H9 (cell line): ENCODE results near the gene GFM1. TPM values are rescaled to one million over a fixed set of nuclear protein-coding genes. Genes with fewer than 3 reads are reported as not detected.

Experiments used
- DNase-seq: peaks from one replicate; pipeline ENCODE4 v3.0.0-alpha.2; 2017
- H2AFZ ChIP-seq: one replicate; pipeline ENCODE4 v1.6.1; 2013; ENCODE audit warnings: mild to moderate bottlenecking, low read length, control low read depth, moderate library complexity
- H2AK5ac ChIP-seq: 2 replicates; pipeline ENCODE4 v1.6.1; 2013; ENCODE audit warnings: low read length, control low read depth, mixed read lengths; ENCODE audit not compliant: insufficient read length
- H2BK120ac ChIP-seq: one replicate; pipeline ENCODE4 v1.6.1; 2013; ENCODE audit warnings: low read depth, mild to moderate bottlenecking, low read length, control low read depth, inconsistent platforms; ENCODE audit not compliant: poor library complexity, severe bottlenecking
- H2BK12ac ChIP-seq: 2 replicates; pipeline ENCODE4 v1.6.1; 2013; ENCODE audit warnings: low read length, control low read depth, mixed read lengths, low read depth; ENCODE audit not compliant: insufficient read length
- H2BK15ac ChIP-seq: 2 replicates; pipeline ENCODE4 v1.6.1; 2013; ENCODE audit warnings: low read depth, low read length, control low read depth
- H2BK20ac ChIP-seq: one replicate; pipeline ENCODE4 v1.6.1; 2013; ENCODE audit warnings: low read depth, mild to moderate bottlenecking, low read length, control low read depth, inconsistent platforms; ENCODE audit not compliant: poor library complexity, severe bottlenecking
- H2BK5ac ChIP-seq: 2 replicates; pipeline ENCODE4 v1.6.1; 2013; ENCODE audit warnings: low read length, control low read depth, mixed read lengths; ENCODE audit not compliant: insufficient read length
- H3K14ac ChIP-seq: 2 replicates; pipeline ENCODE4 v1.6.1; 2013; ENCODE audit warnings: low read length, control low read depth; ENCODE audit not compliant: insufficient read depth
- H3K18ac ChIP-seq: 2 replicates; pipeline ENCODE4 v1.6.1; 2013; ENCODE audit warnings: low read depth, mild to moderate bottlenecking, mixed read lengths, low read length, control low read depth; ENCODE audit not compliant: insufficient read length
- H3K23ac ChIP-seq: 2 replicates; pipeline ENCODE4 v1.6.1; 2013; ENCODE audit warnings: low read length, control low read depth, mixed read lengths, low read depth; ENCODE audit not compliant: insufficient read length
- H3K23me2 ChIP-seq: 2 replicates; pipeline ENCODE4 v1.6.1; 2013; ENCODE audit warnings: low read depth, mild to moderate bottlenecking, mixed read lengths, low read length, control low read depth; ENCODE audit not compliant: insufficient read length, poor library complexity, severe bottlenecking
- H3K27ac ChIP-seq: 2 replicates; pipeline ENCODE4 v1.5.1; 2013; ENCODE audit warnings: low read length, control low read depth, mixed read lengths, low read depth; ENCODE audit not compliant: insufficient read length
- H3K27me3 ChIP-seq: 2 replicates; pipeline ENCODE4 v1.6.1; 2013; ENCODE audit warnings: low read length, control low read depth, inconsistent platforms; ENCODE audit not compliant: insufficient read depth
- H3K4ac ChIP-seq: 2 replicates; pipeline ENCODE4 v1.6.1; 2013; ENCODE audit warnings: low read depth, mild to moderate bottlenecking, control low read depth, inconsistent platforms, low read length, moderate library complexity
- H3K4me1 ChIP-seq: 2 replicates; pipeline ENCODE4 v1.6.1; 2013; ENCODE audit warnings: low read length, control low read depth, inconsistent platforms; ENCODE audit not compliant: insufficient read depth
- H3K4me2 ChIP-seq: 2 replicates; pipeline ENCODE4 v1.6.1; 2013; ENCODE audit warnings: low read length, control low read depth, mixed read lengths; ENCODE audit not compliant: insufficient read length, insufficient read depth
- H3K56ac ChIP-seq: 2 replicates; pipeline ENCODE4 v1.6.1; 2013; ENCODE audit warnings: low read depth, mild to moderate bottlenecking, mixed read lengths, low read length, control low read depth; ENCODE audit not compliant: insufficient read length
- H3K79me1 ChIP-seq: 2 replicates; pipeline ENCODE4 v1.6.1; 2013; ENCODE audit warnings: low read depth, mild to moderate bottlenecking, moderate library complexity, low read length, control low read depth, inconsistent platforms; ENCODE audit not compliant: insufficient read depth, poor library complexity, severe bottlenecking
- H3K79me2 ChIP-seq: 2 replicates; pipeline ENCODE4 v1.6.1; 2013; ENCODE audit warnings: low read length, control low read depth, inconsistent platforms; ENCODE audit not compliant: insufficient read depth
- H3K9ac ChIP-seq: 2 replicates; pipeline ENCODE4 v1.6.1; 2013; ENCODE audit warnings: low read length, control low read depth, mixed read lengths; ENCODE audit not compliant: insufficient read length; ENCODE audit errors: extremely low read depth
- H3K9me3 ChIP-seq: one replicate; pipeline ENCODE4 v1.6.1; 2013; ENCODE audit warnings: low read depth, low read length, inconsistent platforms; ENCODE audit not compliant: control insufficient read depth
- H3T11ph ChIP-seq: one replicate; pipeline ENCODE4 v1.6.1; 2013; ENCODE audit warnings: mild to moderate bottlenecking, low read length, control low read depth, inconsistent platforms
- H4K20me1 ChIP-seq: one replicate; pipeline ENCODE4 v1.6.1; 2013; ENCODE audit not compliant: control insufficient read depth, insufficient read length, insufficient read depth
- H4K5ac ChIP-seq: 2 replicates; pipeline ENCODE4 v1.6.1; 2013; ENCODE audit warnings: low read depth, mild to moderate bottlenecking, mixed read lengths, low read length, control low read depth; ENCODE audit not compliant: insufficient read length
- H4K8ac ChIP-seq: replicated peaks from 2 replicates; pipeline ENCODE4 v1.6.1; 2013; ENCODE audit warnings: low read length, control low read depth, mixed read lengths, low read depth; ENCODE audit not compliant: insufficient read length
- H4K91ac ChIP-seq: 2 replicates; pipeline ENCODE4 v1.6.1; 2013; ENCODE audit warnings: low read depth, mild to moderate bottlenecking, moderate library complexity, mixed read lengths, low read length, control low read depth; ENCODE audit not compliant: insufficient read length
- H3K27ac Mint-ChIP-seq, 3 experiments: 2 replicates in 2 of 3; 3 replicates in 1 of 3; pipeline ENCODE4 v1.8.0; 2020 to 2021; ENCODE audit warnings: mixed read lengths in 3 of 3, mild to moderate bottlenecking in 1 of 3, moderate library complexity in 1 of 3
- H3K27me3 Mint-ChIP-seq: 2 replicates; pipeline ENCODE4 v1.8.0; 2021; ENCODE audit warnings: low read depth, mild to moderate bottlenecking, moderate library complexity, mixed read lengths
- H3K36me3 Mint-ChIP-seq, 3 experiments: 2 replicates in 2 of 3; 3 replicates in 1 of 3; pipeline ENCODE4 v1.8.0; 2020 to 2021; ENCODE audit warnings: low read depth in 3 of 3, mixed read lengths in 3 of 3; ENCODE audit not compliant: insufficient read depth in 1 of 3
- H3K4me1 Mint-ChIP-seq, 2 experiments: 2 replicates each; pipeline ENCODE4 v1.8.0; 2020; ENCODE audit warnings: mixed read lengths in 2 of 2
- H3K4me3 Mint-ChIP-seq, 2 experiments: 2 replicates in 1 of 2; 3 replicates in 1 of 2; pipeline ENCODE4 v1.8.0; 2020 to 2021; ENCODE audit warnings: mild to moderate bottlenecking in 2 of 2, mixed read lengths in 2 of 2, moderate library complexity in 1 of 2
- H3K9me3 Mint-ChIP-seq, 2 experiments: 2 replicates in 1 of 2; 3 replicates in 1 of 2; pipeline ENCODE4 v1.8.0; 2020; ENCODE audit warnings: mild to moderate bottlenecking in 2 of 2, mixed read lengths in 2 of 2, moderate library complexity in 1 of 2
- WGBS: extraction: QIAGEN DNeasy Blood & Tissue Kit; methylation state at CpG from one replicate; pipeline ENCODE4 v1.1.7; 2013; ENCODE audit warnings: missing lambda C conversion rate, low lambda C conversion rate, mixed read lengths; ENCODE audit not compliant: insufficient read length; ENCODE audit errors: extremely low coverage; 5-methylcytosine and 5-hydroxymethylcytosine counted together
- total RNA-seq: library from RNA; stranded (reverse); gene quantifications from 2 replicates; pipeline ENCODE4 v1.2.1, GENCODE V29; 2021
- TF ChIP-seq, protein P1 (sequence below): fragments of 200-600 bp; sonication (generic); conservative IDR thresholded peaks from 3 replicates; pipeline ENCODE4 v1.8.0; 2021; ENCODE audit warnings: antibody characterized with exemption, mild to moderate bottlenecking

GFM1 gene
- total RNA-seq, 1 experiment from 2014 or later = 47.1 TPM

DNA sequence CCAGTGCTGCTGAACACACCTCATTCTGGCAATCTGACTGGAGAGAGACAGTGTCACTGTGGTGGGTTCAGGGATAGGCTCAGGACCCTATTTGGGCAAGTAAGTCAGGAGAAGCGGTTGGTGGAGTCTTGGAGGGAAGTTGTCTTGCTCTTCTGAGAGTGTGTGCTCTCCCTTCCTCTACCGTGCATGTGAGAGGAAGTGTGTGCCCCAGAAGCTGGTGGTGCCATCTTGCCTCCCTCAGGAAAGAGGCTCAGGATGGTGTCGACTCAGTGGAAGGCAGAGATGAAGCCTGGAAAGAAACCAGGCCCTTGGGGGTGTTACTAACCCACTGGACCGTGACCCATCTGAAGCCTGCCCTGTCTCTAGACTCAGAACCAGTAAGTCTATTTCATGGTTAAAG lies 94.8 kb downstream of the GFM1 start:
- H3K9me3 ChIP-seq = no peaks in the 10 kb centered on the region
- no peaks in the 10 kb centered on the region for H3K27me3 ChIP-seq
- Mint-ChIP-seq H3K4me1 (0 out of 4 replicates have a peak, but pooled peaks cover 0 to 3% of the 10 kb centered on the region in 2 experiments), H3K27me3 (peaks cover under 1% of the 10 kb centered on the region; the same call in 1 of the 2 replicates), H3K4me3 (no peak overlapping the region), H3K27ac (no peak overlapping the region), H3K36me3 (peaks cover 0 to 12% (median 9%) of the 10 kb centered on the region in 3 experiments; a peak in 4 of 7 replicates), H3K9me3 (peaks cover 3 to 7% of the 10 kb centered on the region in 2 experiments; a peak in 3 of 5 replicates)
- H3K4me1 ChIP-seq = no peaks in the 10 kb centered on the region
- H2AFZ ChIP-seq = no peak overlapping the region
- H3K56ac ChIP-seq = no peak overlapping the region
- no peak overlapping the region for H2BK5ac ChIP-seq
- no peak overlapping the region for H3K4ac ChIP-seq
- H2BK120ac ChIP-seq = no peak overlapping the region
- no peaks in the 10 kb centered on the region for H3K79me2 ChIP-seq
- DNase-seq = no peak
- H3K4me2 ChIP-seq = no peak overlapping the region
- H3K23me2 ChIP-seq = no peaks in the 10 kb centered on the region
- H2AK5ac ChIP-seq = no peak overlapping the region
- H3K23ac ChIP-seq = no peak overlapping the region
- H4K91ac ChIP-seq = no peak overlapping the region
- no peak overlapping the region for H3K18ac ChIP-seq
- no peaks in the 10 kb centered on the region for H4K20me1 ChIP-seq
- no peak overlapping the region for H4K5ac ChIP-seq
- WGBS = no CpG with 5 or more reads among the region's 4 CpGs
- no peak overlapping the region for H2BK15ac ChIP-seq
- no peak overlapping the region for H2BK20ac ChIP-seq
- H3K27ac ChIP-seq = no peak overlapping the region
- no peak overlapping the region for H3T11ph ChIP-seq
- no peaks in the 10 kb centered on the region for H3K79me1 ChIP-seq
- H3K14ac ChIP-seq = no peak overlapping the region
- H3K9ac ChIP-seq = no peak overlapping the region
- TF ChIP-seq, protein P1, sequence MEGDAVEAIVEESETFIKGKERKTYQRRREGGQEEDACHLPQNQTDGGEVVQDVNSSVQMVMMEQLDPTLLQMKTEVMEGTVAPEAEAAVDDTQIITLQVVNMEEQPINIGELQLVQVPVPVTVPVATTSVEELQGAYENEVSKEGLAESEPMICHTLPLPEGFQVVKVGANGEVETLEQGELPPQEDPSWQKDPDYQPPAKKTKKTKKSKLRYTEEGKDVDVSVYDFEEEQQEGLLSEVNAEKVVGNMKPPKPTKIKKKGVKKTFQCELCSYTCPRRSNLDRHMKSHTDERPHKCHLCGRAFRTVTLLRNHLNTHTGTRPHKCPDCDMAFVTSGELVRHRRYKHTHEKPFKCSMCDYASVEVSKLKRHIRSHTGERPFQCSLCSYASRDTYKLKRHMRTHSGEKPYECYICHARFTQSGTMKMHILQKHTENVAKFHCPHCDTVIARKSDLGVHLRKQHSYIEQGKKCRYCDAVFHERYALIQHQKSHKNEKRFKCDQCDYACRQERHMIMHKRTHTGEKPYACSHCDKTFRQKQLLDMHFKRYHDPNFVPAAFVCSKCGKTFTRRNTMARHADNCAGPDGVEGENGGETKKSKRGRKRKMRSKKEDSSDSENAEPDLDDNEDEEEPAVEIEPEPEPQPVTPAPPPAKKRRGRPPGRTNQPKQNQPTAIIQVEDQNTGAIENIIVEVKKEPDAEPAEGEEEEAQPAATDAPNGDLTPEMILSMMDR = no peak
- no peak overlapping the region for H2BK12ac ChIP-seq
- no peak overlapping the region for H4K8ac ChIP-seq
